SK-MEL-5 (cell line): ENCODE results near the gene CHD2. TPM values are rescaled to one million over a fixed set of nuclear protein-coding genes. Genes with fewer than 3 reads are reported as not detected.
"Not testable (repeated sequence)": the region's sequence is repeated elsewhere in the genome, so short reads cannot be mapped to it uniquely, and the experiment has no call there.

Source experiments
- DNase-seq: peaks from one replicate; pipeline ENCODE4 v3.0.0-alpha.2; 2016; ENCODE audit warnings: low read depth, low spot score
- in situ Hi-C: cut with HindIII; loops from 2 replicates; pipeline ENCODE4 v1.10.0; 2016; ENCODE audit warnings: low sequenced_read_pairs, high pct_unique_total_duplicates, low pct_unique_long_range_greater_than_20kb
- total RNA-seq: library from RNA; depleted of rRNA; stranded (reverse); fragments of >200 nt; shearing (Covaris generic); gene quantifications from 2 replicates; pipeline ENCODE4 v1.2.3, GENCODE V29; 2014

The CHD2 gene
- total RNA-seq, 1 experiment from 2014 or later = 37.9 TPM

GRCh38 chr15:93019090-93019489, 119.0 kb downstream of the CHD2 start:
- in situ Hi-C loops = no loop called here
- no peak for DNase-seq

GRCh38 chr15:93019971-93020370, 119.8 kb downstream of the CHD2 start:
- in situ Hi-C loops = no loop called here
- DNase-seq = no peak

- in situ Hi-C loops = no loop called here
- no peak for DNase-seq
Measured at GRCh38 chr15:93020976-93021772, 121.0 kb downstream of the CHD2 start.

GRCh38 chr15:93024293-93024692, 124.2 kb downstream of the CHD2 start:
- DNase-seq = no peak
- in situ Hi-C loops = no loop called here

- no peak for DNase-seq
- in situ Hi-C loops = no loop called here
Measured at GRCh38 chr15:93024716-93025624, 124.8 kb downstream of the CHD2 start.

- in situ Hi-C loops = no loop called here
- DNase-seq = no peak
Measured at GRCh38 chr15:93025625-93025982, 125.5 kb downstream of the CHD2 start.

GRCh38 chr15:93026380-93026817, 126.3 kb downstream of the CHD2 start:
- DNase-seq = no peak
- in situ Hi-C loops = no loop called here

GRCh38 chr15:93027413-93027812, 127.3 kb downstream of the CHD2 start:
- DNase-seq = no peak
- in situ Hi-C loops = no loop called here

GRCh38 chr15:93028111-93028631, 128.0 kb downstream of the CHD2 start:
- DNase-seq = no peak
- in situ Hi-C loops = no loop called here

- no peak for DNase-seq
- in situ Hi-C loops = no loop called here
Measured at GRCh38 chr15:93028632-93029213, 128.6 kb downstream of the CHD2 start.

- in situ Hi-C loops = no loop called here
- no peak for DNase-seq
Measured at GRCh38 chr15:93029214-93029835, 129.2 kb downstream of the CHD2 start.

GRCh38 chr15:93029836-93030429, 129.8 kb downstream of the CHD2 start:
- in situ Hi-C loops = no loop called here
- DNase-seq = no peak

GRCh38 chr15:93030430-93031102, 130.4 kb downstream of the CHD2 start:
- DNase-seq = peak; percentile 75
- in situ Hi-C loops = no loop called here

- in situ Hi-C loops = no loop called here
- no peak for DNase-seq
Measured at GRCh38 chr15:93031103-93031464, 131.0 kb downstream of the CHD2 start.

GRCh38 chr15:93031557-93032384, 131.6 kb downstream of the CHD2 start:
- in situ Hi-C loops, DNase-seq: not testable (repeated sequence)

GRCh38 chr15:93032515-93033206, 132.5 kb downstream of the CHD2 start:
- in situ Hi-C loops, DNase-seq: not testable (repeated sequence)
